Liver (tissue), 3 donors: ENCODE measurements around the gene CDC42BPA.

Source experiments
- CTCF ChIP-seq: fragments of 150-350 bp; IDR thresholded peaks from 2 replicates; pipeline ENCODE4 v1.5.1; 2017; ENCODE audit warnings: improper control_type of control experiment, low read depth, low read length; ENCODE audit not compliant: missing input control
- TAF1 ChIP-seq: conservative IDR thresholded peaks from 2 replicates; pipeline ENCODE4 v1.6.1; 2016; ENCODE audit warnings: antibody characterized with exemption, mild to moderate bottlenecking
- donor health status: healthy.
- donor health status: healthy.

DNA sequence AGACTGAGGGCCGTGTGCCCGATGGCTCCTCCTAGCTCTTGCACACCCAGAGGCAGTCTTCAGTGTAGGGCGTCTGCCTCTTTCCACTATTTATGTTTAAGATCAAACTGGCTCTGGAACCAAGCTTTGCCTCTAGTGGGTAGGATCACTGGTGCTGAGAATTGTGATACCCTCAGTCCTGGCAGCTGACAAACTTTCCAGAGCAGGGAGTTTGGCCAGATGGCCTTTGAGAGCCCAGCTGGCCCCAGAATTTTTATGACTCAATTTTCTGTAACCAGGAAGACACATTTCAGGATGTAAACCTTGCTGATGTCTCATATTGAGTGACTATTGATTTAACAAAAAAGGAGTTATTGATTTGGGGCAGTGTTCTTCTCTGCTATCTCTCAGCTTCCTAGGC is 371.5 kb downstream of the CDC42BPA start:
- TF ChIP-seq CTCF (no peak), TAF1 (no peak)
